T follicular helper cell (primary cell): Measurements from ENCODE around the gene P2RY12.
"Not testable (repeated sequence)": the region's sequence is repeated elsewhere in the genome, so short reads cannot be mapped to it uniquely, and the experiment has no call there.

Experiments used
- DNase-seq: peaks from one replicate; pipeline ENCODE4 v3.0.0-alpha.2; 2020; ENCODE audit warnings: low read depth

The P2RY12 gene

GRCh38 chr3:151393146-151393830 is 8.7 kb upstream of the P2RY12 start:
- DNase-seq, result no peak

GRCh38 chr3:151392191-151392590 is 7.6 kb upstream of the P2RY12 start:
- not testable (repeated sequence) for DNase-seq

GRCh38 chr3:151391720-151392119 is 7.2 kb upstream of the P2RY12 start:
- no peak for DNase-seq

GRCh38 chr3:151387842-151388241 is 3.3 kb upstream of the P2RY12 start:
- DNase-seq, result no peak

GRCh38 chr3:151387432-151387831 is 2.9 kb upstream of the P2RY12 start:
- no peak for DNase-seq

GRCh38 chr3:151386056-151386455 is 1.5 kb upstream of the P2RY12 start:
- DNase-seq, result no peak

- DNase-seq, result no peak
Observed at GRCh38 chr3:151383956-151384355, 597 bp downstream of the P2RY12 start.

- DNase-seq, result no peak
Observed at GRCh38 chr3:151383111-151383510, 1.4 kb downstream of the P2RY12 start.

GRCh38 chr3:151382671-151383070 is 1.9 kb downstream of the P2RY12 start:
- no peak for DNase-seq

- DNase-seq, result no peak
Observed at GRCh38 chr3:151379083-151379734, 5.3 kb downstream of the P2RY12 start.

- DNase-seq, result no peak
Observed at GRCh38 chr3:151377768-151378385, 6.7 kb downstream of the P2RY12 start.

GRCh38 chr3:151372063-151372820 is 12.3 kb downstream of the P2RY12 start:
- no peak for DNase-seq

- no peak for DNase-seq
Observed at GRCh38 chr3:151371526-151371925, 13.0 kb downstream of the P2RY12 start.

- no peak for DNase-seq
Observed at GRCh38 chr3:151367448-151367847, 17.1 kb downstream of the P2RY12 start.

GRCh38 chr3:151366993-151367392 is 17.6 kb downstream of the P2RY12 start:
- DNase-seq, result no peak

- DNase-seq, result no peak
Observed at GRCh38 chr3:151362751-151363174, 21.8 kb downstream of the P2RY12 start.

- DNase-seq, result no peak
Observed at GRCh38 chr3:151357463-151357850, 27.1 kb downstream of the P2RY12 start.

GRCh38 chr3:151356794-151357462 is 27.6 kb downstream of the P2RY12 start:
- no peak for DNase-seq

- no peak for DNase-seq
Observed at GRCh38 chr3:151351648-151352047, 32.9 kb downstream of the P2RY12 start.

- DNase-seq, result no peak
Observed at GRCh38 chr3:151351219-151351618, 33.3 kb downstream of the P2RY12 start.

GRCh38 chr3:151350656-151351055 is 33.9 kb downstream of the P2RY12 start:
- DNase-seq, result no peak

GRCh38 chr3:151347432-151347831 is 37.1 kb downstream of the P2RY12 start:
- DNase-seq, result no peak
